Stimulated activated effector memory CD8-positive, alpha-beta T cell treated with anti-CD3 and anti-CD28 coated beads, Interleukin-12 subunit alpha, Interleukin-12 subunit beta, amount 100 ng/mL, for 72 hours (primary cell): ENCODE data around the gene ZC3H12A.
"Not testable (repeated sequence)": the region's sequence is repeated elsewhere in the genome, so short reads cannot be mapped to it uniquely, and the experiment has no call there.

Experiments used
- ATAC-seq: fragments of 150-1000 bp; cut with Tn5 transposase; 2 replicates; pipeline ENCODE4 v1.10.0; 2021
- DNase-seq, 2 donors: peaks; one replicate each; pipeline ENCODE4 v3.0.0; 2021 to 2022; ENCODE audit warnings: low spot score in 2 of 2
- H3K27ac Mint-ChIP-seq: one replicate; pipeline ENCODE4 v1.8.0; 2022; ENCODE audit warnings: mild to moderate bottlenecking, mixed read lengths
- H3K36me3 Mint-ChIP-seq: one replicate; pipeline ENCODE4 v1.8.0; 2022; ENCODE audit warnings: mild to moderate bottlenecking, mixed read lengths
- H3K4me1 Mint-ChIP-seq: one replicate; pipeline ENCODE4 v1.8.0; 2022; ENCODE audit warnings: mixed read lengths
- H3K4me3 Mint-ChIP-seq: one replicate; pipeline ENCODE4 v1.8.0; 2022; ENCODE audit warnings: mild to moderate bottlenecking, mixed read lengths
- H3K9me3 Mint-ChIP-seq: one replicate; pipeline ENCODE4 v1.8.0; 2022; ENCODE audit warnings: mixed read lengths

The ZC3H12A gene

DNA sequence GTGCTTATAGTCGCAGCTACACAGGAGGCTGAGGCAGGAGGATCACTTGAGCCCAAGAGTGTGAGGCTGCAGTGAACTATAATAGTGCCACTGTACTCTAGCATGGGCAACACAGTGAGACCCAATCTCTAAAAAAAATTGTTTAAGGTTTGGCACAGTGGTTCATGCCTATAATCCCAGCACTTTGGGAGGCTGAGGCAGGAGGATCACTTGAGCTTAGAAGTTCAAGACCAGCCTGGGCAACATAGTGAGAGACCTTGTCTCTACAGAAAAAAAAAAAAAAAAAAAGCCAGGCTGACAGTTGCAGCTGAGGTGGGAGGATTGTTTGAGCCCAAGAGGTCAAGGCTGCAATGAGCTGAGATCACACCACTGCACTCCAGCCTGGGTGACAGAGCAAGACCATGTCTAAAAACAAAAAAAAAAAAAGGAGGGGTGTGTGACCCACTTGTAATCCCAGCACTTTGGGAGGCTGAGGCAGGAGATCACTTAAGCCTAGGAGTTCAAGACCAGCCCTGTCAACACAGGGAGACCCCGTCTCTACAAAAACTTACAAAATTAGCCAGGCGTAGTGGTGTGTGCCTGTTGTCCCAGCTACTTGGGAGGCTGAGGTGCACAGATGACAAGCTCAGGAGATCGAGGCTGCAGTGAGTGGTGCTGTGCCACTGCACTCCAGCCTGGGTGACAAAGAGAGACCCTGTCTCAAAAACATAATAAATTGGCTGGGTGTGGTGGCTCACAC is 58.2 kb downstream of the ZC3H12A start:
- H3K27ac Mint-ChIP-seq, DNase-seq, H3K9me3 Mint-ChIP-seq, ATAC-seq, H3K4me3 Mint-ChIP-seq: not testable (repeated sequence)
- H3K36me3 Mint-ChIP-seq, result peaks cover 37% of the 10 kb centered on the region
- peaks cover 23% of the 10 kb centered on the region for H3K4me1 Mint-ChIP-seq

DNA sequence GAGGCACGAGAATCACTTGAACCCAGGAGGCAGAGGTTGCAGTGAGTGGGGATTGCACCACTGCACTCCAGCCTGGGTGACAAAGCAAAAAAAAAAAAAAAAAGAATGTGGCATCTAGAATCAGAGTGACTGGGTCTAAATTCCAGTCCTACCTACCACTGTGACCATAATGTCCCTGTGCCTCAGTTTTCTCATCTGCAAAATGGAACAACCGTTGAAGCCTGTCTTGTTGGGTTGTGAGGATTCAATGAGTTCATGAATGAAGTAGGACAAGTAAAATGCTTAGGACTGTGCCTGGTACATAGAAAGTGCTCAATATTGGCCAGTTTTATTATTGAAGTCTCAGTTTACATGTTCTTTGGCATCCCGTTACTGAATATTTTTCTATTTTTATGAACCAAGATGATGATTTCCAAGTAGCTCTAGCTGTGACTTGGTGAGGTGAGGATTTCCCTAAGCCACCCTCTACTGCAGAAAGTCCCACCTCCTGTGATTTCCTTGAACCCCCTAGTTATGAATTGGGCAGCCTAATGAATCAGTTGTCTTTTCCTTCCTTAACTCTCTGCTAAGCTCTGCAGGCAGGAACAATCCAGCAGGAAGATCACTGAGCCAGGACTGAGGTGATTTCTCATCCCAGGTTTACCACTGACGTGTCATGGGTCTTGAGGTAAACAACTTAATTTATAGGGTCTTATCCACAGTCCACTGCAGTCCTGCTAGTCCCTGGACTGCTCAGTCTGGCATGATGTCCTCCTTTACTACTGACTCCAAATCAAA is 59.1 kb downstream of the ZC3H12A start:
- ATAC-seq (no peak), DNase-seq (no peak)
- Mint-ChIP-seq H3K4me3 (no peak overlapping the region), H3K36me3 (peaks cover 46% of the 10 kb centered on the region), H3K4me1 (peaks cover 30% of the 10 kb centered on the region), H3K27ac (peak overlapping the region; percentile 70), H3K9me3 (no peaks in the 10 kb centered on the region)
